GM23338 (cell line): ENCODE data around the gene EXOC6B. TPM values are rescaled to one million over a fixed set of nuclear protein-coding genes. Genes with fewer than 3 reads are reported as not detected.

Experiments used
- ATAC-seq: fragments of 200-7000 bp; cut with Tn5 transposase; 3 replicates; pipeline ENCODE4 v1.9.1; 2020
- DNase-seq: peaks from one replicate; pipeline ENCODE4 v3.0.0-alpha.2; 2015; ENCODE audit warnings: low spot score
- H2AFZ ChIP-seq: fragments of 200-600 bp; sonication (generic); 2 replicates; pipeline ENCODE4 v1.8.0; 2016; ENCODE audit warnings: antibody characterized with exemption, mild to moderate bottlenecking, moderate library complexity
- H3F3A ChIP-seq: fragments of 200-600 bp; sonication (generic); replicated peaks from 2 replicates; pipeline ENCODE4 v1.8.0; 2017; ENCODE audit warnings: antibody characterized with exemption, mixed run types, low read depth
- H3K27ac ChIP-seq: fragments of 200-600 bp; sonication (generic); 2 replicates; pipeline ENCODE4 v1.6.1; 2016; ENCODE audit warnings: low read depth
- H3K27me3 ChIP-seq: fragments of 200-600 bp; sonication (generic); 2 replicates; pipeline ENCODE4 v1.8.0; 2016; ENCODE audit warnings: mild to moderate bottlenecking, mixed run types, moderate library complexity; ENCODE audit not compliant: insufficient read depth
- H3K36me3 ChIP-seq: fragments of 200-600 bp; sonication (generic); 2 replicates; pipeline ENCODE4 v1.8.0; 2016; ENCODE audit warnings: mild to moderate bottlenecking; ENCODE audit not compliant: insufficient read depth
- H3K4me1 ChIP-seq: fragments of 200-600 bp; sonication (generic); 2 replicates; pipeline ENCODE4 v1.8.0; 2016; ENCODE audit warnings: mild to moderate bottlenecking, moderate library complexity; ENCODE audit not compliant: insufficient read depth
- H3K4me2 ChIP-seq: fragments of 200-600 bp; sonication (generic); 2 replicates; pipeline ENCODE4 v1.7.1; 2017; ENCODE audit warnings: mixed run types
- H3K4me3 ChIP-seq: fragments of 200-600 bp; sonication (generic); 2 replicates; pipeline ENCODE4 v1.6.1; 2016; ENCODE audit warnings: mixed run types
- H3K79me2 ChIP-seq: fragments of 200-600 bp; sonication (generic); replicated peaks from 2 replicates; pipeline ENCODE4 v1.8.0; 2017; ENCODE audit warnings: mild to moderate bottlenecking; ENCODE audit not compliant: insufficient read depth
- H3K9me2 ChIP-seq: fragments of 200-600 bp; sonication (generic); 2 replicates; pipeline ENCODE4 v1.8.0; 2017; ENCODE audit not compliant: insufficient read depth
- H4K20me1 ChIP-seq: fragments of 200-600 bp; sonication (generic); replicated peaks from 2 replicates; pipeline ENCODE4 v1.8.0; 2017; ENCODE audit warnings: mild to moderate bottlenecking; ENCODE audit not compliant: insufficient read depth
- H3K27ac Mint-ChIP-seq: 2 replicates; pipeline ENCODE4 v1.8.0; 2020; ENCODE audit warnings: inconsistent platforms, mild to moderate bottlenecking, moderate library complexity, mixed read lengths
- H3K27me3 Mint-ChIP-seq: 3 replicates; pipeline ENCODE4 v1.8.0; 2022; ENCODE audit warnings: low read depth, mild to moderate bottlenecking, moderate library complexity, mixed read lengths, inconsistent platforms; ENCODE audit not compliant: insufficient read depth, poor library complexity
- H3K36me3 Mint-ChIP-seq: 3 replicates; pipeline ENCODE4 v1.8.0; 2021; ENCODE audit warnings: low read depth, mild to moderate bottlenecking, inconsistent platforms, moderate library complexity, mixed read lengths
- H3K4me1 Mint-ChIP-seq: 3 replicates; pipeline ENCODE4 v1.8.0; 2020; ENCODE audit warnings: mild to moderate bottlenecking, inconsistent platforms, mixed read lengths
- H3K4me3 Mint-ChIP-seq: 3 replicates; pipeline ENCODE4 v1.8.0; 2021; ENCODE audit warnings: moderate library complexity, mild to moderate bottlenecking, inconsistent platforms, mixed read lengths
- H3K9me3 Mint-ChIP-seq: 3 replicates; pipeline ENCODE4 v1.8.0; 2020; ENCODE audit warnings: moderate library complexity, mild to moderate bottlenecking, inconsistent platforms, mixed read lengths
- CTCF ChIP-seq, 2 experiments: fragments of 200-600 bp in 1 of 2; sonication (generic) in 1 of 2; conservative IDR thresholded peaks; 2 replicates each; pipeline versions ENCODE4 v1.5.1 to v1.6.1; 2016 to 2017; ENCODE audit warnings: antibody characterized with exemption in 2 of 2, low read depth in 2 of 2, mild to moderate bottlenecking in 2 of 2, moderate library complexity in 1 of 2
- ETS1 ChIP-seq: IDR thresholded peaks from 2 replicates; pipeline ENCODE4 v1.6.1; 2016; ENCODE audit warnings: antibody characterized with exemption
- EZH2phosphoT487 ChIP-seq: fragments of 200-600 bp; sonication (generic); IDR thresholded peaks from one replicate; pipeline ENCODE4 v1.8.1; 2018; ENCODE audit warnings: antibody characterized with exemption; ENCODE audit not compliant: unreplicated experiment
- JUNB ChIP-seq: IDR thresholded peaks from one replicate; pipeline ENCODE4 v1.6.1; 2016; ENCODE audit warnings: antibody characterized with exemption; ENCODE audit not compliant: unreplicated experiment
- POLR2AphosphoS5 ChIP-seq: IDR thresholded peaks from 2 replicates; pipeline ENCODE4 v1.6.1; 2016; ENCODE audit warnings: antibody characterized with exemption, low read depth
- REST ChIP-seq: IDR thresholded peaks from one replicate; pipeline ENCODE4 v1.6.1; 2018; ENCODE audit warnings: antibody characterized with exemption; ENCODE audit not compliant: unreplicated experiment
- STAT1 ChIP-seq: IDR thresholded peaks from one replicate; pipeline ENCODE4 v1.6.1; 2016; ENCODE audit warnings: antibody characterized with exemption; ENCODE audit not compliant: unreplicated experiment
- ZNF462 ChIP-seq: fragments of 250-450 bp; sonication (Bioruptor Pico); IDR thresholded peaks from 2 replicates; pipeline ENCODE4 v1.5.0; 2020; ENCODE audit warnings: mild to moderate bottlenecking, moderate library complexity
- polyA plus RNA-seq: library from polyadenylated mRNA; unstranded; fragments of >200 nt; fragmentation: Nextera tagmentation; extraction: Ambion mirVana; gene quantifications from 2 replicates; pipeline ENCODE4 v1.2.1, GENCODE V29; 2016
- total RNA-seq: library from RNA; depleted of rRNA; stranded (reverse); fragments of >200 nt; shearing (Covaris generic); gene quantifications from 2 replicates; pipeline ENCODE4 v1.2.3, GENCODE V29; 2014

Gene EXOC6B
- total and polyA plus RNA-seq, 2 experiments from 2014 or later = 7.2 to 45.9 TPM

- H3K36me3 Mint-ChIP-seq = peaks cover 2% of the 10 kb centered on the region; the same call in 1 of the 3 replicates
- H3K27me3 Mint-ChIP-seq = peaks cover 3% of the 10 kb centered on the region
- no peaks in the 10 kb centered on the region for H3K27me3 ChIP-seq
- H3K4me1 ChIP-seq = peaks cover 17% of the 10 kb centered on the region
- no peak overlapping the region for H3K4me2 ChIP-seq
- H3K27ac Mint-ChIP-seq = no peak overlapping the region
- H3K36me3 ChIP-seq = no peaks in the 10 kb centered on the region
- H3K9me3 Mint-ChIP-seq = no peaks in the 10 kb centered on the region
- no peaks in the 10 kb centered on the region; the same call in 1 of the 2 replicates for H4K20me1 ChIP-seq
- no peak for ATAC-seq
- peaks cover 20% of the 10 kb centered on the region for H3K4me1 Mint-ChIP-seq
- no peak overlapping the region for H3K27ac ChIP-seq
- no peak for DNase-seq
- H2AFZ ChIP-seq = no peak overlapping the region
- no peak for TF ChIP-seq JUNB
- no peak for TF ChIP-seq ZNF462 (CRISPR knock-in tag)
- no peak for TF ChIP-seq POLR2AphosphoS5
- TF ChIP-seq EZH2phosphoT487 = no peak
- no peak for TF ChIP-seq STAT1
- TF ChIP-seq CTCF (conservative IDR thresholded peaks at IDR 0.05; ENCODE audit: low read depth in 2 of 2) = no peak
- TF ChIP-seq ETS1 = no peak
- no peak for TF ChIP-seq REST
- H3K79me2 ChIP-seq = no peaks in the 10 kb centered on the region
- H3K4me3 Mint-ChIP-seq = no peak overlapping the region
- H3K4me3 ChIP-seq = no peak overlapping the region
- no peaks in the 10 kb centered on the region for H3K9me2 ChIP-seq
- no peaks in the 10 kb centered on the region for H3F3A ChIP-seq
Observed at GRCh38 chr2:72176281-72176680, 649.6 kb downstream of the EXOC6B start.
